GM12875 (cell line): ENCODE results near the gene PPP1R18.

Experiments used
- H3K4me3 ChIP-seq: one replicate; pipeline ENCODE4 v1.5.1; 2011; ENCODE audit warnings: low read depth, low read length, control low read depth
- CTCF ChIP-seq: IDR thresholded peaks from 2 replicates; pipeline ENCODE4 v1.5.1; 2011; ENCODE audit warnings: low read depth, mild to moderate bottlenecking, control low read depth, inconsistent platforms, low read length, moderate library complexity, borderline replicate concordance; ENCODE audit not compliant: insufficient read depth

Gene PPP1R18

GRCh38 chr6:30626484-30627366, 59.7 kb downstream of the PPP1R18 start, which contains the start of gene ATAT1:
ATAT1 (plus strand) TSS chr6:30626874.
- H3K4me3 ChIP-seq = peak within 1 kb of the TSS; percentile 72
- peak; percentile 51 for TF ChIP-seq CTCF
